Lower leg skin (tissue), 4 donors: ENCODE measurements around the gene EHMT1. TPM values are rescaled to one million over a fixed set of nuclear protein-coding genes. Genes with fewer than 3 reads are reported as not detected.

Source experiments
- DNase-seq, 2 donors: peaks; one replicate each; pipeline ENCODE4 v3.0.0-alpha.2; 2019; ENCODE audit warnings: low spot score in 2 of 2
- H3K4me3 ChIP-seq: fragments of 200-600 bp; sonication (generic); 2 replicates; pipeline ENCODE4 v1.5.1; 2017; ENCODE audit warnings: mild to moderate bottlenecking, low read depth; ENCODE audit not compliant: poor library complexity, severe bottlenecking
- CTCF ChIP-seq, 3 donors: fragments of 450-650 bp; IDR thresholded peaks; one replicate each; pipeline ENCODE4 v1.5.1; 2016; ENCODE audit warnings: antibody characterized with exemption in 3 of 3, mild to moderate bottlenecking in 3 of 3, moderate library complexity in 2 of 3
- POLR2A ChIP-seq, 2 donors: fragments of 450-650 bp; IDR thresholded peaks; one replicate each; pipeline ENCODE4 v1.6.1; 2016 to 2017; ENCODE audit warnings: antibody characterized with exemption in 2 of 2, mild to moderate bottlenecking in 1 of 2, moderate library complexity in 1 of 2
- WGBS, 2 donors: methylation state at CpG; one replicate each; pipeline ENCODE4 v1.1.5; 2018; 5-methylcytosine and 5-hydroxymethylcytosine counted together
- intact Hi-C: fragments of 100-400 bp; cut with DNase I; formaldehyde crosslinking; loops from one replicate; pipeline ENCODE4 v1.15.0; 2023; ENCODE audit warnings: low total_unique reads
- total RNA-seq, 4 donors: library from RNA; depleted of rRNA; stranded (reverse); fragments of >200 nt; gene quantifications; one replicate each; pipeline ENCODE4 v1.1.0, GENCODE V29; 2016

The EHMT1 gene
- total RNA-seq, 4 donors from 2014 or later: 64.2 to 128 (median 73.2) TPM

DNA sequence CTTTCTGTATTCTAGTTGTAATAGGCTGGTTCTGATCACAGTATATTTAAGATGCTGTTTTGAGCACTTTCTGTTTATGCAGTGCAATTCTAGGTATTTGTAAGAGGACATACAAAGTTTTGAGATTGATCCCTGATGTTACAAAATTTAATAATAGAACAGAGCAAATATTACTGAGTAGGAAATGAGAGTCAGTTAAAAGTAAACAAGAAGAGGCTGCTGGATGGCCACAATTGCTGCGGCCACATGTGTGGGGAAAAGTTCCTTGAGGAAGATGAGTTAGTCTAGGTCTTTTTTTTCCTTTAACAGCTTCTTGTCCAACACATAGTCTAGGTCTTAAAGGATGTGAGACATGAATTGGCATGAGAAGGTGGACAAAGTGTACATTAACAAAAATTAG is 11.3 kb downstream of the EHMT1 start:
- WGBS, 2 donors: 65 to 67% methylated on average over 1 of the region's 1 CpG
- intact Hi-C loops: no loop called here
- TF ChIP-seq POLR2A (IDR thresholded peaks at IDR 0.05) (no peak), CTCF (IDR thresholded peaks at IDR 0.05) (no peak)
- H3K4me3 ChIP-seq: no peak overlapping the region
- DNase-seq: no peak

GRCh38 chr9:137630679-137631078 is 11.9 kb downstream of the EHMT1 start:
- intact Hi-C loops: no loop called here
- no peak overlapping the region for H3K4me3 ChIP-seq
- no peak for DNase-seq
- TF ChIP-seq POLR2A (IDR thresholded peaks at IDR 0.05) (no peak), CTCF (IDR thresholded peaks at IDR 0.05) (no peak)
- 65 to 77% methylated on average over 4 of the region's 4 CpGs for WGBS, 2 donors

GRCh38 chr9:137631345-137632229 is 12.8 kb downstream of the EHMT1 start:
- H3K4me3 ChIP-seq: no peak overlapping the region
- no peak for TF ChIP-seq CTCF (IDR thresholded peaks at IDR 0.05)
- no peak for TF ChIP-seq POLR2A (IDR thresholded peaks at IDR 0.05)
- intact Hi-C loops: no loop called here
- 91% methylated on average over 16 of the region's 16 CpGs for whole genome bisulfite sequencing, 2 donors
- DNase-seq: no peak

GRCh38 chr9:137632230-137633161 is 13.7 kb downstream of the EHMT1 start:
- no peak for TF ChIP-seq POLR2A (IDR thresholded peaks at IDR 0.05)
- no peak for TF ChIP-seq CTCF (IDR thresholded peaks at IDR 0.05)
- no peak for DNase-seq
- 71 to 76% methylated on average over 23 of the region's 23 CpGs for WGBS, 2 donors
- intact Hi-C loops: no loop called here
- no peak overlapping the region for H3K4me3 ChIP-seq

GRCh38 chr9:137634016-137634415 is 15.2 kb downstream of the EHMT1 start:
- no peak overlapping the region for H3K4me3 ChIP-seq
- DNase-seq: no peak
- WGBS, 2 donors: 78 to 80% methylated on average over 5 of the region's 5 CpGs
- intact Hi-C loops: no loop called here
- TF ChIP-seq POLR2A (IDR thresholded peaks at IDR 0.05) (no peak), CTCF (IDR thresholded peaks at IDR 0.05) (no peak)
